Sigmoid colon (tissue), 7 donors: ENCODE results near the gene LUC7L2. TPM values are rescaled to one million over a fixed set of nuclear protein-coding genes. Genes with fewer than 3 reads are reported as not detected.

Source experiments
- DNase-seq: peaks from one replicate; pipeline ENCODE4 v3.0.0-alpha.2; 2019
- H3K27ac ChIP-seq, 4 donors: fragments of 200-600 bp; sonication (generic); one replicate each; pipeline ENCODE4 v1.5.1; 2016 to 2019; ENCODE audit warnings: mild to moderate bottlenecking in 1 of 4
- H3K27me3 ChIP-seq, 3 donors: fragments of 200-600 bp; sonication (generic); one replicate each; pipeline ENCODE4 v1.5.1; 2019; ENCODE audit warnings: mild to moderate bottlenecking in 1 of 3
- H3K36me3 ChIP-seq, 4 donors: fragments of 200-600 bp; sonication (generic); one replicate each; pipeline ENCODE4 v1.5.1; 2016 to 2019
- H3K4me1 ChIP-seq, 4 donors: fragments of 200-600 bp; sonication (generic); one replicate each; pipeline ENCODE4 v1.5.1; 2017 to 2019
- H3K4me3 ChIP-seq, 4 donors: fragments of 200-600 bp; sonication (generic); one replicate each; pipeline ENCODE4 v1.5.1; 2017 to 2019; ENCODE audit warnings: mild to moderate bottlenecking in 2 of 4, moderate library complexity in 1 of 4
- H3K9me3 ChIP-seq, 4 donors: fragments of 200-600 bp in 3 of 4; sonication (generic) in 3 of 4; one replicate each; pipeline versions ENCODE4 v1.5.1 to v1.6.1; 2013 to 2019
- CTCF ChIP-seq, 4 experiments: fragments of 450-650 bp in 3 of 4; fragments of 200-600 bp in 1 of 4; IDR thresholded peaks; one replicate each; pipeline ENCODE4 v1.5.1; 2016 to 2019; ENCODE audit warnings: antibody characterized with exemption in 4 of 4, mild to moderate bottlenecking in 3 of 4, moderate library complexity in 2 of 4
- EP300 ChIP-seq, 4 donors: sonication (generic); formaldehyde crosslinking; IDR thresholded peaks; one replicate each; pipeline ENCODE4 v1.6.1; 2017; ENCODE audit warnings: antibody characterized with exemption in 4 of 4
- POLR2A ChIP-seq, 2 donors: fragments of 450-650 bp; IDR thresholded peaks; one replicate each; pipeline ENCODE4 v1.6.1; 2016; ENCODE audit warnings: antibody characterized with exemption in 2 of 2, mild to moderate bottlenecking in 2 of 2, moderate library complexity in 2 of 2
- POLR2AphosphoS5 ChIP-seq, 4 donors: sonication (generic); formaldehyde crosslinking; IDR thresholded peaks; one replicate each; pipeline ENCODE4 v1.6.1; 2017; ENCODE audit warnings: antibody characterized with exemption in 4 of 4
- WGBS, 2 donors: extraction: QIAGEN DNeasy Blood & Tissue Kit; methylation state at CpG; one replicate each; pipeline ENCODE4 v1.1.7; 2013; 5-methylcytosine and 5-hydroxymethylcytosine counted together
- intact Hi-C: fragments of 100-400 bp; cut with DNase I; formaldehyde crosslinking; loops from one replicate; pipeline ENCODE4 v1.15.1; 2023
- polyA plus RNA-seq, 3 donors: library from polyadenylated mRNA; stranded (reverse); fragments of 200-250 nt; gene quantifications; one replicate each; pipeline ENCODE4 v1.2.3, GENCODE V29; 2013
- total RNA-seq, 4 donors: library from RNA; depleted of rRNA; stranded (reverse); fragments of >200 nt; gene quantifications; one replicate each; pipeline ENCODE4 v1.1.0, GENCODE V29; 2016
- donor health status: healthy with polysubstance abuse.
- donor health status: Bipolar disorder and iron deficiency.
- donor health status: healthy.

The LUC7L2 gene
- total and polyA plus RNA-seq, 7 donors: 23.8 to 79.1 (median 67.1) TPM

DNA sequence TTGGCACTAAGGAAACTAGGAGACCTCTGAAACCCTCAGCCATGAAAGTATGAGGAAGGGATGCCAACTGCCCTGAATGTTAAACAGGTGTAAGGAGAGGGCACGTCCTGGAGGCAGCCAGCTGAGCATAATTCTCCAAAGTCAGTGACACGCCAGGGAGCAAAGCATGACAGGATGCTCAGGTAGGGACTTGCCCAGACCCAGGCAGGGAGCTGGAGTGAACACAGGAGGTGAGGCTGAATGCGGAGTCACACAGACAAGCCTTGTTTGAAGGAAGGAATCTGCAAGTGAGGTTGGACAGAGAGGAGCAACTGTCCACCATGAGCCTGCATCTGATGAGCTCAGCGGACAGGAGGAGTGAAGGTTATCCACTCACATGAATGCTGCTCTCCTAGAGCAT, 82.3 kb downstream of the LUC7L2 start:
- Histone ChIP-seq H3K4me3 (no peak overlapping the region), H3K4me1 (no peaks in the 10 kb centered on the region), H3K27me3 (no peaks in the 10 kb centered on the region), H3K9me3 (no peaks in the 10 kb centered on the region), H3K36me3 (no peaks in the 10 kb centered on the region), H3K27ac (no peak overlapping the region)
- intact Hi-C loops: no loop called here
- no peak for DNase-seq
- WGBS, 2 donors: 76 to 79% methylated on average over 4 of the region's 4 CpGs
- TF ChIP-seq POLR2AphosphoS5 (IDR thresholded peaks at IDR 0.05): no peak
- no peak for TF ChIP-seq EP300 (IDR thresholded peaks at IDR 0.05)
- no peak for TF ChIP-seq POLR2A (IDR thresholded peaks at IDR 0.05)
- TF ChIP-seq CTCF (IDR thresholded peaks at IDR 0.05): no peak

GRCh38 chr7:139446051-139446890, 86.6 kb downstream of the LUC7L2 start:
- Histone ChIP-seq H3K36me3 (no peaks in the 10 kb centered on the region), H3K9me3 (no peaks in the 10 kb centered on the region), H3K4me3 (no peak overlapping the region), H3K27ac (no peak overlapping the region), H3K27me3 (no peaks in the 10 kb centered on the region), H3K4me1 (no peaks in the 10 kb centered on the region)
- DNase-seq: no peak
- intact Hi-C loops: no loop called here
- TF ChIP-seq CTCF (IDR thresholded peaks at IDR 0.05): no peak
- TF ChIP-seq POLR2A (IDR thresholded peaks at IDR 0.05): no peak
- TF ChIP-seq POLR2AphosphoS5 (IDR thresholded peaks at IDR 0.05): no peak
- TF ChIP-seq EP300 (IDR thresholded peaks at IDR 0.05): no peak
- WGBS, 2 donors: 94 to 95% methylated on average over 20 of the region's 20 CpGs

DNA sequence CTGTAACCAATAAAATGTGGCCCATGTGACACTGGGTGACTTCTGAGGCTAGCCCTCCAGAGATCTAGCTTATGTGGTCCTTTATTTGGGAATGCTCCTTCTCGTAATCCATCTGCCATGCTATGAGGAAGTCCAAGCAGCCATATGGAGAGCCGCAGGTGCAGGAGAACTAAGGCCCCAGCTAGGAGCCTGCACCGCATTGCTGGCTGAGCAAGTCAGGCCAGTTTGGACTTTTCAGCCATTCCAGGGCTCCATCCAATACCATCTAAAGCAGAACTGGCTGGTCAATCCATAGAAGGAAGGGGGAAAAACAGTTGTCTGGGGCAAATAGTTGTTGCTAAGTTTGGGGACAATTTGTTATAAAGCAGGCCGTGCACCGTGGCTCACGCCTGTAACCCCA, 91.2 kb downstream of the LUC7L2 start:
- WGBS, 2 donors: 92 to 94% methylated on average over 6 of the region's 6 CpGs
- no peaks in the 10 kb centered on the region for H3K9me3 ChIP-seq
- no peak overlapping the region for H3K27ac ChIP-seq
- no peaks in the 10 kb centered on the region for H3K27me3 ChIP-seq
- no peak overlapping the region for H3K4me3 ChIP-seq
- H3K36me3 ChIP-seq: no peaks in the 10 kb centered on the region
- DNase-seq: no peak
- no peak for TF ChIP-seq EP300 (IDR thresholded peaks at IDR 0.05)
- no peak for TF ChIP-seq POLR2A (IDR thresholded peaks at IDR 0.05)
- no peak for TF ChIP-seq POLR2AphosphoS5 (IDR thresholded peaks at IDR 0.05)
- TF ChIP-seq CTCF (IDR thresholded peaks at IDR 0.05): no peak
- no peaks in the 10 kb centered on the region for H3K4me1 ChIP-seq
- intact Hi-C loops: no loop called here

DNA sequence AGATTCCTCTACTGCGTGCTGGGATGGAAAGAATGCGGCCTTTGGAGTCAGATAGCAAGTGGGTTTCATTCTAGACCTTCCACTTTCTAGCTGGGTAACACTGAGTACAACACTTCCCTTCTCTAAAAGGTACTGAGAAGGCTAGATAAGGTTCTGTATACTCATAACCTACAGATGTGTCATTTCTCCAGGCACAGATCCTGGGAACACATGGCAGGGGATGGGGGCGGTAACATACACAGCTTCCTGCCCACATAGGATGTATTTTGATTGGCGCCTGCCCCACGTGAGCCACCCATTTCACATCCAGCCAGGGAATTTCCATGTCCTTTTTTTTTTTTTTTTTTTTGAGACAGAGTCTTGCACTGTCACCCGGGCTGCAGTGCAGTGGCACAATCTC, 91.9 kb downstream of the LUC7L2 start:
- Histone ChIP-seq H3K36me3 (no peaks in the 10 kb centered on the region), H3K27me3 (no peaks in the 10 kb centered on the region), H3K9me3 (no peaks in the 10 kb centered on the region), H3K4me1 (no peaks in the 10 kb centered on the region), H3K27ac (no peak overlapping the region), H3K4me3 (no peak overlapping the region)
- intact Hi-C loops: no loop called here
- WGBS, 2 donors: 77 to 78% methylated on average over 6 of the region's 6 CpGs
- TF ChIP-seq CTCF (IDR thresholded peaks at IDR 0.05) (no peak), EP300 (IDR thresholded peaks at IDR 0.05) (no peak), POLR2A (IDR thresholded peaks at IDR 0.05) (no peak), POLR2AphosphoS5 (IDR thresholded peaks at IDR 0.05) (no peak)
- no peak for DNase-seq
